ENCODE results near the gene ZNF280A. TPM values are rescaled to one million over a fixed set of nuclear protein-coding genes. Genes with fewer than 3 reads are reported as not detected.

The ZNF280A gene
- total RNA-seq, 1 donor from 2014 or later: not detected

GRCh38 chr22:22467112-22467511 lies 53.0 kb downstream of the ZNF280A start:
- Mint-ChIP-seq H3K27ac (no peak overlapping the region), H3K4me1 (ENCODE audit: low read depth) (no peaks in the 10 kb centered on the region), H3K9me3 (ENCODE audit: low read depth) (peaks cover 10% of the 10 kb centered on the region), H3K4me3 (ENCODE audit: low read depth) (no peak overlapping the region), H3K36me3 (ENCODE audit: insufficient read depth) (no peaks in the 10 kb centered on the region), H3K27me3 (peaks cover 49% of the 10 kb centered on the region)
- no peak for DNase-seq (ENCODE audit: low spot score, unreplicated experiment)
- no peak for TF ChIP-seq CTCF (IDR thresholded peaks at IDR 0.05; ENCODE audit: unreplicated experiment)

- no peak for TF ChIP-seq CTCF (IDR thresholded peaks at IDR 0.05; ENCODE audit: unreplicated experiment)
- peaks cover 57% of the 10 kb centered on the region for H3K27me3 Mint-ChIP-seq
- DNase-seq (ENCODE audit: low spot score, unreplicated experiment): no peak
- H3K27ac Mint-ChIP-seq: no peak overlapping the region
- no peaks in the 10 kb centered on the region for H3K4me1 Mint-ChIP-seq (ENCODE audit: low read depth)
- H3K36me3 Mint-ChIP-seq (ENCODE audit: insufficient read depth): no peaks in the 10 kb centered on the region
- H3K4me3 Mint-ChIP-seq (ENCODE audit: low read depth): no peak overlapping the region
- H3K9me3 Mint-ChIP-seq (ENCODE audit: low read depth): peaks cover 10% of the 10 kb centered on the region
Observed at GRCh38 chr22:22465782-22466181, 54.3 kb downstream of the ZNF280A start.

GRCh38 chr22:22465094-22465602 lies 54.9 kb downstream of the ZNF280A start:
- DNase-seq (ENCODE audit: low spot score, unreplicated experiment): no peak
- Mint-ChIP-seq H3K4me3 (ENCODE audit: low read depth) (no peak overlapping the region), H3K4me1 (ENCODE audit: low read depth) (no peaks in the 10 kb centered on the region), H3K36me3 (ENCODE audit: insufficient read depth) (no peaks in the 10 kb centered on the region), H3K9me3 (ENCODE audit: low read depth) (peaks cover 14% of the 10 kb centered on the region), H3K27ac (no peak overlapping the region), H3K27me3 (peaks cover 61% of the 10 kb centered on the region)
- no peak for TF ChIP-seq CTCF (IDR thresholded peaks at IDR 0.05; ENCODE audit: unreplicated experiment)

- Mint-ChIP-seq H3K27me3 (peaks cover 61% of the 10 kb centered on the region), H3K27ac (no peak overlapping the region), H3K4me3 (ENCODE audit: low read depth) (no peak overlapping the region), H3K36me3 (ENCODE audit: insufficient read depth) (no peaks in the 10 kb centered on the region), H3K9me3 (ENCODE audit: low read depth) (peaks cover 9% of the 10 kb centered on the region), H3K4me1 (ENCODE audit: low read depth) (no peaks in the 10 kb centered on the region)
- no peak for DNase-seq (ENCODE audit: low spot score, unreplicated experiment)
- TF ChIP-seq CTCF (IDR thresholded peaks at IDR 0.05; ENCODE audit: unreplicated experiment): no peak
Observed at GRCh38 chr22:22464541-22465054, 55.5 kb downstream of the ZNF280A start.

GRCh38 chr22:22463855-22464540 lies 56.1 kb downstream of the ZNF280A start:
- H3K4me3 Mint-ChIP-seq (ENCODE audit: low read depth): no peak overlapping the region
- H3K27me3 Mint-ChIP-seq: peaks cover 62% of the 10 kb centered on the region
- H3K36me3 Mint-ChIP-seq (ENCODE audit: insufficient read depth): peaks cover under 1% of the 10 kb centered on the region
- no peaks in the 10 kb centered on the region for H3K4me1 Mint-ChIP-seq (ENCODE audit: low read depth)
- DNase-seq (ENCODE audit: low spot score, unreplicated experiment): peak; percentile 58
- TF ChIP-seq CTCF (IDR thresholded peaks at IDR 0.05; ENCODE audit: unreplicated experiment): peak; percentile 87
- H3K27ac Mint-ChIP-seq: no peak overlapping the region
- peaks cover 12% of the 10 kb centered on the region for H3K9me3 Mint-ChIP-seq (ENCODE audit: low read depth)

Other genes starting within 250 kb of the ZNF280A start
- gene ZNF280B, start 11.5 kb downstream of the ZNF280A start, total RNA-seq: 7.0 and 7.3 TPM in 2 replicates
- not detected in 2 replicates for gene PRAME, start 39.0 kb upstream of the ZNF280A start, total RNA-seq
- not detected in 2 replicates for gene GGTLC2, start 124.3 kb upstream of the ZNF280A start, total RNA-seq